NB4 (cell line): ENCODE results near the gene ACTRT3.

Experiments used
- DNase-seq: peaks from one replicate; pipeline ENCODE4 v3.0.0; 2010; ENCODE audit warnings: low read depth
- H3K4me3 ChIP-seq: one replicate; pipeline ENCODE4 v1.5.1; 2011; ENCODE audit warnings: mild to moderate bottlenecking, low read depth, low read length, moderate library complexity
- CTCF ChIP-seq: IDR thresholded peaks from one replicate; pipeline ENCODE4 v1.5.1; 2012; ENCODE audit warnings: low read depth, low read length
- MAX ChIP-seq: IDR thresholded peaks from 2 replicates; pipeline ENCODE4 v1.6.1; 2011; ENCODE audit warnings: low read depth, low read length
- MYC ChIP-seq: IDR thresholded peaks from 2 replicates; pipeline ENCODE4 v1.6.1; 2011; ENCODE audit warnings: low read depth, low read length
- POLR2A ChIP-seq: IDR thresholded peaks from 2 replicates; pipeline ENCODE4 v1.6.1; 2011; ENCODE audit warnings: mild to moderate bottlenecking; ENCODE audit not compliant: insufficient read length; ENCODE audit errors: extremely low read depth

The ACTRT3 gene

DNA sequence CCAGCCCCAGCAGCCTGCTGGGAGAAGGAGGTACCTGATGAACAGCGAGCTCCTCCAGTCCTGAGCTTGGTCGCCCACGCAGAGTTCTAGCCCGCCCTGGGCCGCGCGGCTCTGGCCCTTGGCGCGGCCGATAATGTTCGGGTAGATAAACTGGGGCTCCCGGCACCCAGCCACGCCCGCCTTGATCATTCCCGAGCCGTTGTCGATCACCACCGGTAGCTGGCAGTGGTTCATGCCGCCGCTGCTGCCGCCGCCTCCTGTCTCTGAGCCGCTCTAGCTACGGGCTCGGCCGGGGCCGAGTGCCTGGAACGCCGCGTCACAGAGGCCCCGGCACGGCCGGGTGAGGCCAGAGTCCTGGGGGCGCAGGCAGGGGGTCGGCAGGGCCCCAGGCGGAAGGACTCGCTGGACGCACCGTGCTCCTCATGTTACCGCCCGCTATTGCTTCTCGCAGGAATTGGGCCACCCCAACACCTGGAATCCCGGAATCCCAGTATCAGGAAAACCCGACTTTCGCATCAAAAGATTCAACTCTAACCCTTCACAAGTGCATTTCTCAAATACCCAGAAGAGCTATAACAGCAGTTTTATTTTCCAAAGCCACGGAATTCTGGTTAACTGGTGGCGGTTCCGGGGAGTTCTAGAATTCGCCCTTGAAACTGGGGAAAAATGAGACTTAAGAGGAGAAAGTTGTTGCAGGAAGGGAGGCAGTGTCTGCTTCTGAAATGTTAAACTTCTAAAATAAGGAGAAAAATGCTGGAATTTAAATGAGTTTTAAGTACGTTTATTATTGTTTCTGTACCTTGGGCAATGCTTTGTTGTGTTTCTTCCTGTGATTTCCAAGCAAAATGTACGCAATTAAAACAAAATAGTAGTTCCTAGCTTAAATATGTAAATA is at the start of gene ACTRT3:
Gene ACTRT3, minus strand, starts transcription at position 275 of the 895 bp plus-strand sequence. Its CDS starts 41 bp downstream, at position 234.
- DNase-seq, result peak; percentile 11
- no peak within 1 kb of the TSS for H3K4me3 ChIP-seq
- no peak for TF ChIP-seq MYC
- no peak for TF ChIP-seq CTCF
- no peak for TF ChIP-seq POLR2A
- no peak for TF ChIP-seq MAX

- no peak overlapping the region for H3K4me3 ChIP-seq
- TF ChIP-seq CTCF, result no peak
- no peak for DNase-seq
Measured at GRCh38 chr3:169818316-169818715, 49.0 kb upstream of the ACTRT3 start.

DNA sequence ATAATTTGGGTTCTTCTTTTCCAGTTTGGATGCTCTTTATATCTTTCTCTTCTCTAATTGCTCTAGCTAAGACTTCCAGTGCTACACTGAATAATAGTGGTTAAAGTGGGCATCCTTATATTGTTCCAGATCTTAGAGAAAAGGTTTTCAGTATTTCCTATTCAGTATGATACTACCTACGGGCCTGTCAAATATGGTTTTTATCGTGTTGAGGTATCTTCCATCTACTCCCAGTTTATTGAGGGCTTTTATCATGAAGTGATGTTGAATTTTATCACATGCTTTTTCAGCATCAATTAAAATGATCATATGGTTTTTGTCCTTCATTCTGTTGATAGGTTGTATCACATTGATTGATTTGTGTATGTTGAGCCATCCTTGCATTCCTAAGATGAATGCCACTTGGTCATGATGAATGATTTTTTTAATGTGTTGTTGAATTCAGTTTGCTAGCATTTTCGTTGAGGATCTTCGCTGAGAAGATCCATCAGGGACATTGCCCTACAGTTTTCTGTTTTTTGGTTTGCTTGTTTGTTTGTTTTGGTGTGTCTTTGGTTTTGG is 46.3 kb upstream of the ACTRT3 start:
- no peak for TF ChIP-seq CTCF
- TF ChIP-seq MYC, result no peak
- no peak for TF ChIP-seq MAX
- no peak for TF ChIP-seq POLR2A
- H3K4me3 ChIP-seq, result no peak overlapping the region
- no peak for DNase-seq

- peak overlapping the region; percentile 47 for H3K4me3 ChIP-seq
- peak; percentile 78 for DNase-seq
- TF ChIP-seq POLR2A (no peak), CTCF (peak; percentile 24), MAX (peak; percentile 64; the same call in 1 of the 2 replicates), MYC (peak; percentile 32; the same call in 1 of the 2 replicates)
Measured at GRCh38 chr3:169813757-169814517, 44.6 kb upstream of the ACTRT3 start.

DNA sequence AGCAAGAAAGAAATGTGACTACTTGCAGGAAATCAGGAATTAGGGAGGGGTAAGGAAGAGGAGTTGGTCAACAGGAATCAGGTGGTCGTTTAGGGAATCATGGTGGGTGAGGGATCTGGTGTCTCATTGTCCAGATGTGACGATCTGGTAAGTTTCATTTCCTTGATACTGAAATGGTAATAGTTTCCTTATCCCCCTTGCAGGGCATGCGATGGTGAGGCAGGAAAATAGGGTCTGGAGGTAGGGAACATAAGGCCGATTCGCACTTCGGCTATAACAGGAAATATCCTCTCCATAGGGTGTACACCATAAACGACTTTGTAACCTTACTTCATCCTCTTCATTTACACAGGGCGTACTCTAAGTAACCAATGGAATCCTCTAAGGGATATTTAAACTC is 43.9 kb upstream of the ACTRT3 start:
- peak overlapping the region; percentile 47 for H3K4me3 ChIP-seq
- DNase-seq, result peak; percentile 15
- no peak for TF ChIP-seq POLR2A
- TF ChIP-seq CTCF, result no peak
- TF ChIP-seq MYC, result no peak
- TF ChIP-seq MAX, result no peak
